ENCODE measurements around the gene GPR15. TPM values are rescaled to one million over a fixed set of nuclear protein-coding genes. Genes with fewer than 3 reads are reported as not detected.
A peak's percentile ranks its signal among the peaks of the same experiment; 100 is the strongest.

Gene GPR15
- total RNA-seq, 4 donors from 2014 or later: 1.5 to 2.7 (median 1.7) TPM

DNA sequence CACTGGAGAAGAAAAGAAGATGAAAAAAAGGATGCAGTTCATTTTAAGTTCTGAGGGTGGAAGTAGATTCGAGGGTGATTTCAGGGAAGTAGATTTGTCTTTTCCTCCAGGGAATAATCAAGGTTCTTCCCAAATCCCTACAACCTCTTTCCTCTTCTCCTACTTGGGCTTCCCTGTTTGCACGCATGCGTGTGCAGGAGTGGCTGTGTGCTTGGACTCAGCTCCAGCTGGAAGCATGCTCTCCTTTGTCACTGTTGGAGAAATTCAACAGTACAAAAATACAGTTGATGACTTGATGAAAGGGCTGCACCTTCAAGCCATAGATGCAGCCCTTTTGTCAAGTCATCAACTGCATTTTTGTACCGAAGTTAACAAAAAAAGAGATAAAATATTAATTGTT lies 30.5 kb upstream of the GPR15 start:
- 66 to 68% methylated on average over 4 of the region's 4 CpGs for WGBS, 2 donors

DNA sequence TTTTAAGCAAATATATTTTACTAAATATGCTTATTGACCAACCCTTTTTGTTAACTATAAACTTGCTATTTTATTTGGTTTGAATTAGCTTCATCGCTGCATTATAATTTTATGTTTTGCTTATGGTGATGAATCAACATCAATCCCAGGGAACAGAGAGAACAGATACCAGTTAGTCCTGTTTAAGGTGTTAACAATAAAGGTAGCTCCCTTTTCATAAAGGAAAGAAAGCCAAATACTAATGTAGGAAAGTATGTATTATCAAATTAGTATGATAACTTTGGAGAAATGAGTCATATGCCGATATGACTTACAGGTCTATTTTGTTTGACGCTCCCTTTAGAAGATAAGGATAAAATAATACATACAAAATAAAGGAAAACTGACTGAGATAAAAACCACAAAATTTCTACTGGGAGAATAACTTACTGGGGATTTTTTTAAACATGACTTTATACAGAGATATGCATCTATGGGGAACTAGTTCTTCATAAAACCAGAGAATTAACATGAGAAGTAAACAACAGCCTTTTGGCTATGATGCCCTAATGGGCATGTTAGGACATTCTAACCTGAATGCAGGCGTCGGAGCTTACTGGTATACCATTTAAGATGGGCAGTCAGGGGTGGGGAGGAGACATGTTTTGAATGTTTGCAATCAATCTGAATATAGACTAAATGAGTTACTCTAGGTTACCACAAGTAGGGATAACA lies 29.8 kb upstream of the GPR15 start:
- TF ChIP-seq, protein P1, sequence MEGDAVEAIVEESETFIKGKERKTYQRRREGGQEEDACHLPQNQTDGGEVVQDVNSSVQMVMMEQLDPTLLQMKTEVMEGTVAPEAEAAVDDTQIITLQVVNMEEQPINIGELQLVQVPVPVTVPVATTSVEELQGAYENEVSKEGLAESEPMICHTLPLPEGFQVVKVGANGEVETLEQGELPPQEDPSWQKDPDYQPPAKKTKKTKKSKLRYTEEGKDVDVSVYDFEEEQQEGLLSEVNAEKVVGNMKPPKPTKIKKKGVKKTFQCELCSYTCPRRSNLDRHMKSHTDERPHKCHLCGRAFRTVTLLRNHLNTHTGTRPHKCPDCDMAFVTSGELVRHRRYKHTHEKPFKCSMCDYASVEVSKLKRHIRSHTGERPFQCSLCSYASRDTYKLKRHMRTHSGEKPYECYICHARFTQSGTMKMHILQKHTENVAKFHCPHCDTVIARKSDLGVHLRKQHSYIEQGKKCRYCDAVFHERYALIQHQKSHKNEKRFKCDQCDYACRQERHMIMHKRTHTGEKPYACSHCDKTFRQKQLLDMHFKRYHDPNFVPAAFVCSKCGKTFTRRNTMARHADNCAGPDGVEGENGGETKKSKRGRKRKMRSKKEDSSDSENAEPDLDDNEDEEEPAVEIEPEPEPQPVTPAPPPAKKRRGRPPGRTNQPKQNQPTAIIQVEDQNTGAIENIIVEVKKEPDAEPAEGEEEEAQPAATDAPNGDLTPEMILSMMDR (IDR thresholded peaks at IDR 0.05): no peak
- no peak for TF ChIP-seq POLR2A (IDR thresholded peaks at IDR 0.05)
- Histone ChIP-seq H3K27me3 (no peaks in the 10 kb centered on the region), H3K36me3 (no peaks in the 10 kb centered on the region), H3K4me1 (peaks cover 0 to 24% (median 0%) of the 10 kb centered on the region in 3 donors), H3K9me3 (no peaks in the 10 kb centered on the region), H3K27ac (peak overlapping the region in 2 of 4 donors; percentile 16 to 42), H3K4me3 (no peak overlapping the region)
- 46 to 53% methylated on average over 5 of the region's 5 CpGs for WGBS, 2 donors
- intact Hi-C loops (cut with DNase I): no loop called here
- DNase-seq: no peak

More for the DNA sequence above, 30.5 kb upstream of the GPR15 start:
- Histone ChIP-seq H3K36me3 (no peaks in the 10 kb centered on the region), H3K4me1 (peaks cover 0 to 24% (median 0%) of the 10 kb centered on the region in 3 donors), H3K27me3 (no peaks in the 10 kb centered on the region), H3K27ac (peak overlapping the region in 1 of 4 donors; percentile 42), H3K9me3 (no peaks in the 10 kb centered on the region), H3K4me3 (no peak overlapping the region)
- TF ChIP-seq, protein P1 (IDR thresholded peaks at IDR 0.05): no peak
- no peak for TF ChIP-seq POLR2A (IDR thresholded peaks at IDR 0.05)
- no peak for DNase-seq
- intact Hi-C loops (cut with DNase I): no loop called here

DNA sequence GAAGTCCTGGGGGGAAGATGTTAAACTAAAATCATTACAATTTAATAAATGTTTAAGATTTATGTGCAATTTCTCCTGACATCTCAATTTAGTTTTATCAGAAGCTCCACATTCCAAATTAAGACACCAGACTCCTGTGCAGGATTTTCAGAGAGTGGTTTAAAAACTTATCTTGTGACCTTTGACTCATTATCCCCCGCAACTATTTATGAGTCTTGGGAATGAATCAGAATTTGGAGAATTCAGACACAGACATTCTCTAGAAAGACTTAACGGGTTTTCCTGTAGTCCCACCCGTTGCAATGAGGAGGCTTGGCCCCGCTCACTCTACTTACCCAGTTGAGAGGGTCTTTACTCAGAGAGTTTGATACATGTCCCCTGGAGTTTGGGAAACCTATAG lies 27.2 kb upstream of the GPR15 start:
- intact Hi-C loops (cut with DNase I): no loop called here
- TF ChIP-seq, protein P1 (IDR thresholded peaks at IDR 0.05): no peak
- no peak for TF ChIP-seq POLR2A (IDR thresholded peaks at IDR 0.05)
- peaks cover 0 to 24% (median 0%) of the 10 kb centered on the region in 3 donors for H3K4me1 ChIP-seq
- no peak for DNase-seq
- no peak overlapping the region for H3K27ac ChIP-seq
- H3K36me3 ChIP-seq: no peaks in the 10 kb centered on the region
- WGBS, 2 donors: 80 to 85% methylated on average over 4 of the region's 4 CpGs
- no peaks in the 10 kb centered on the region for H3K9me3 ChIP-seq
- H3K27me3 ChIP-seq: no peaks in the 10 kb centered on the region
- no peak overlapping the region for H3K4me3 ChIP-seq

DNA sequence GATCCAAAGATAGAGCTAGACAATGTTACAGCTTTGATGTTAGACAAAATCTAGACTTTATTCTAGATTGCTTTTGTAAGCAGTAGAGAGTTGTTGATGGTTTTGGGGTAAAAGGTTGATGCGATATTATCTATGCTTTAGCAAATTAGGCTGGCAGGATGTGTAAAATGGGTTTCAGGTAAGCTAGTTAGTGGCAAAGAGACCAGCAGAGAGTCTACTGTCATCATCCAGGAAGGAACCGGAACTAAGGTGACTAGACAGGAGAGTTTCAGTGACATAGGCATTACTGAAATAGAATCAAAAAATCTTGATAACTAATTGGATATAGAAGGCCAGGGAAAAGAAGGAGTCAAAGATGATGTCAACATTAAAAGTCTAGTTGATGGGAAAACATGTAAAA lies 23.2 kb upstream of the GPR15 start:
- intact Hi-C loops (cut with DNase I): no loop called here
- no peak for DNase-seq
- no peak overlapping the region for H3K27ac ChIP-seq
- no peak for TF ChIP-seq POLR2A (IDR thresholded peaks at IDR 0.05)
- TF ChIP-seq, protein P1 (IDR thresholded peaks at IDR 0.05): no peak
- no peaks in the 10 kb centered on the region for H3K9me3 ChIP-seq
- H3K4me3 ChIP-seq: no peak overlapping the region
- 93 to 100% methylated on average over 2 of the region's 2 CpGs for WGBS, 2 donors
- H3K4me1 ChIP-seq: peaks cover 0 to 18% (median 3%) of the 10 kb centered on the region in 3 donors
- no peaks in the 10 kb centered on the region for H3K27me3 ChIP-seq
- peaks cover 0 to 18% (median 0%) of the 10 kb centered on the region in 3 donors for H3K36me3 ChIP-seq

DNA sequence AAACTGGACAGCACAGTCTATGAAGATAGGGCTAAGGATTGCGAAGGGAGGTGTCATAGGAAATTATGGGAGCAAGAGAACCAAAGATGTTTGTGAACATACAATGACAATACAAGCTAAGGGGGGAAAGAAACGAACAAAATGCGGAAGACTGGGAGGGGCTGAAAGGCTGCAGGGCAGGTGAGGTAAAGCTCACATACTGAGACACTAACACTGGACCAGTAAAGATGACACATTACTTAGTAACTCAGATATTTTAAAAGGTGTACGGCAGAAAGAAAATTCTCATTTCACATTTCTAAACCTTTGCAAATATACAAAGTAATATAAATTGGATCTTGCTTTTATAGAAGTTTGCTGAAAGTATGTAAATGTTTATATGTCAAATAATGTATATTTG lies 19.2 kb upstream of the GPR15 start:
- WGBS, 2 donors: 59 to 60% methylated on average over 4 of the region's 4 CpGs
- peaks cover 0 to 54% (median 7%) of the 10 kb centered on the region in 3 donors for H3K36me3 ChIP-seq
- H3K9me3 ChIP-seq: no peaks in the 10 kb centered on the region
- peak overlapping the region in 2 of 4 donors; percentile 54 to 75 for H3K27ac ChIP-seq
- peaks cover 0 to 37% (median 5%) of the 10 kb centered on the region in 3 donors for H3K4me1 ChIP-seq
- no peak overlapping the region for H3K4me3 ChIP-seq
- TF ChIP-seq, protein P1 (IDR thresholded peaks at IDR 0.05): no peak
- TF ChIP-seq POLR2A (IDR thresholded peaks at IDR 0.05): no peak
- DNase-seq: no peak
- intact Hi-C loops (cut with DNase I): no loop called here
- H3K27me3 ChIP-seq: no peaks in the 10 kb centered on the region
